ENCODE measurements around the gene LSAMP.

Gene LSAMP

DNA sequence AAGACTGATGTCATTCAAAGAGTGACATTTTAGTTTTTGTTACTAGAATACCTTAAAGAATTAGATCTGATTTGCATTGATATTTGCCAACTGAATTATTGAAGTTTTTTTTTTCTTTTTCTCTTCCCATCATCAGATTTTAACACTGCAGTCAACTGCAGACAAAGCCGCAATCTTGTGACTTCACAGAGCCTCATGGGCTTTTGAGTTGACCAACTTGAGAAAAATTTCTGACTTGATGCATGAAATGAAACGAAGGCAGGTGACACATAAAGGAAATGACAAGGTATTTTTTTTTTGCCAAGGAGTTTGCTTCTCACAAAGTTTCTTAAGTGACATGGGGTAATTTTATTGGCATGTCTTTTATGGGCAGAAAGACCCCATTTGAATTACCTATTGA, 438.3 kb downstream of the LSAMP start:
- Histone ChIP-seq H3K27me3 (ENCODE audit: control insufficient read depth, insufficient read depth, low read length) (no peaks in the 10 kb centered on the region), H3K9me3 (ENCODE audit: control insufficient read depth, insufficient read depth, low read length) (no peaks in the 10 kb centered on the region), H3K4me1 (ENCODE audit: control insufficient read depth, insufficient read depth, low read length) (no peaks in the 10 kb centered on the region), H3K27ac (ENCODE audit: low read length) (no peak overlapping the region), H3K4me3 (ENCODE audit: low read length) (no peak overlapping the region), H3K36me3 (ENCODE audit: control insufficient read depth, insufficient read depth, low read length) (no peaks in the 10 kb centered on the region)
- no peak for DNase-seq (ENCODE audit: low read depth, low spot score)
- WGBS (ENCODE audit: insufficient coverage, insufficient read length): no CpG with 5 or more reads among the region's 2 CpGs

DNA sequence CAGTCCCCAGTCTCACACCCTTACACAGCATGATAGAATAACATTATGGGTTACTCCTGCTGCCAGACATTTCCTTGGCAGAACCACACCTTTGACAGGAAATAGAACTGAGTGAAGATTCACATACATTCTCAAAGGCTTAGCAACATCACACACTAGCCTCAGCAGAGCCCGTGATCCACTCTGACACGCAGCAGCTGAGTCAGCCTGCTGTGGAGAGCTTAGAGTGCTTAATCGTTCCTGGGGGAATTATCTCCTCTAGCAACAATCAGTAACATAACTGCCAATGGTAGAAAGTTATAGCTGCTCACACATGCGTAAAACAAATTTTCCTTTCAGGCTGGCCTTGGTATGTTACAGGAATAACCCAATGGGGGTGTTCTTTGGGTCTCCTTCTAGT, 439.9 kb downstream of the LSAMP start:
- H3K27ac ChIP-seq (ENCODE audit: low read length): no peak overlapping the region
- no peaks in the 10 kb centered on the region for H3K36me3 ChIP-seq (ENCODE audit: control insufficient read depth, insufficient read depth, low read length)
- H3K4me3 ChIP-seq (ENCODE audit: low read length): no peak overlapping the region
- no peaks in the 10 kb centered on the region for H3K9me3 ChIP-seq (ENCODE audit: control insufficient read depth, insufficient read depth, low read length)
- H3K27me3 ChIP-seq (ENCODE audit: control insufficient read depth, insufficient read depth, low read length): no peaks in the 10 kb centered on the region
- H3K4me1 ChIP-seq (ENCODE audit: control insufficient read depth, insufficient read depth, low read length): no peaks in the 10 kb centered on the region
- no CpG with 5 or more reads among the region's 4 CpGs for WGBS (ENCODE audit: insufficient coverage, insufficient read length)
- DNase-seq (ENCODE audit: low read depth, low spot score): no peak

DNA sequence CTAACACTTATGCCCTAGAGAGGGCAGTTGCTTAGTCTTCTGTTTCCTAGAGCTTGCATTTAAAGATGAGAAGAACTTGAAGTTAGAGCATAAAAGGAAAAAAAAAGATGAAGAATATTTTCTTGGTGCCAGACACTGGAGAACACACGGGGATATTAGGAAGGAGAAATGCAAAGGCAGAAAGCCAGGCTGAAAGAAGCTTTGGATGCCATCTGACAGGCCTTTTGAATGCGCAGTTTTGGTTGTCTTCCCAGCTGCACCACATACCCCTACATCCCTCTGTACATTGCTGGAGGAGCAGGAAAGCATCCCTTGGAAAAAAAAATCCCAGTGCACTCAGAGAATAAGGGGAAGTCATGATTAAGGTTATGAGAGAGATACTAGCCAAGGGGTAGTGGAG, 443.1 kb downstream of the LSAMP start:
- no peak for DNase-seq (ENCODE audit: low read depth, low spot score)
- Histone ChIP-seq H3K9me3 (ENCODE audit: control insufficient read depth, insufficient read depth, low read length) (no peaks in the 10 kb centered on the region), H3K27ac (ENCODE audit: low read length) (no peak overlapping the region), H3K27me3 (ENCODE audit: control insufficient read depth, insufficient read depth, low read length) (no peaks in the 10 kb centered on the region), H3K4me1 (ENCODE audit: control insufficient read depth, insufficient read depth, low read length) (no peaks in the 10 kb centered on the region; the same call in 1 of the 2 replicates), H3K4me3 (ENCODE audit: low read length) (no peak overlapping the region), H3K36me3 (ENCODE audit: control insufficient read depth, insufficient read depth, low read length) (no peaks in the 10 kb centered on the region)
- WGBS (ENCODE audit: insufficient coverage, insufficient read length): no CpG with 5 or more reads among the region's 2 CpGs

DNA sequence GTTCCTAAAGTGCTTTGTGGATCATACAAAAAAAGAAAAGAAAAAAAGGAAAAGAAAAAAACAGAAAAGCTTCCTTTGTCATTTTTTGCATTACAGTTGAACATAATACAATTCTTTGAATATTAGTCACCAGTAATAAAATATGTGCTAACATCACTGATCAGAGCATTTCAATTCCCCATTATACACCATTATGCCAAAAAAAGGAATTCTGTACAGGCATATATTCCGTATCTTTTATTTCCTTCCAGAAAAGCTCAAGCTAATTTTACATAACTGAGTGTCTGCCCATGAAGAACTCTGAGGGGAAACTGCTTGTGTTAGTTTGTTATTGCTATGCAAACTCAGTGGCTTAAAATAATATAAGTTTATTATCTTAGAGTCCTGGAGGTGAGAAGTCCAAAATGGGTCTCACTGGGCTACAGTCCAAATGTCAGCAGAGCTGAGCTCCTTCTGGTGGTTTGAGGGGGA, 444.1 kb downstream of the LSAMP start:
- H3K27ac ChIP-seq (ENCODE audit: low read length): no peak overlapping the region
- no CpG with 5 or more reads among the region's 1 CpG for WGBS (ENCODE audit: insufficient coverage, insufficient read length)

DNA sequence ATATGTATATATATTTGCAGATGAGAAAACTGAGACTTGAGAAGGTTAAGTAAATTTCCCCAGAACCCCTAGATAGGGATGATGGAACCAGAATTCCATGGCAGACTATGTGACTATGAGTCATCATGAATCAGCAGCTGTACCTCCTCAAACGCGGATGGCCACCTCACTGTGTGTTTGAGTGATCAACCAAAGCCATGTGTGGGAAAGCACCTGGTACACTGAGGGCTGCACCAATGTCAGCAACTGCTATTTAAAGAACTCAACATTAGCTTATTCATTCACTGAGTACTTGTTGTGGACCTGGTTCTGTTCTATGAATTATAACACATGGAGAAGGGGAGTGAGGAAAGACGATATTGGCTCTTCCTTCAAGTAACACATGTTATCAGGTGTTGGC, 445.0 kb downstream of the LSAMP start:
- Histone ChIP-seq H3K9me3 (ENCODE audit: control insufficient read depth, insufficient read depth, low read length) (no peaks in the 10 kb centered on the region), H3K4me3 (ENCODE audit: low read length) (no peak overlapping the region), H3K27me3 (ENCODE audit: control insufficient read depth, insufficient read depth, low read length) (no peaks in the 10 kb centered on the region), H3K4me1 (ENCODE audit: control insufficient read depth, insufficient read depth, low read length) (no peaks in the 10 kb centered on the region; the same call in 1 of the 2 replicates), H3K36me3 (ENCODE audit: control insufficient read depth, insufficient read depth, low read length) (no peaks in the 10 kb centered on the region), H3K27ac (ENCODE audit: low read length) (no peak overlapping the region)
- WGBS (ENCODE audit: insufficient coverage, insufficient read length): no CpG with 5 or more reads among the region's 3 CpGs
- no peak for DNase-seq (ENCODE audit: low read depth, low spot score)

More for the DNA sequence above, 444.1 kb downstream of the LSAMP start:
- no peaks in the 10 kb centered on the region for H3K9me3 ChIP-seq (ENCODE audit: control insufficient read depth, insufficient read depth, low read length)
- no peaks in the 10 kb centered on the region for H3K36me3 ChIP-seq (ENCODE audit: control insufficient read depth, insufficient read depth, low read length)
- no peaks in the 10 kb centered on the region for H3K27me3 ChIP-seq (ENCODE audit: control insufficient read depth, insufficient read depth, low read length)
- no peak for DNase-seq (ENCODE audit: low read depth, low spot score)
- H3K4me1 ChIP-seq (ENCODE audit: control insufficient read depth, insufficient read depth, low read length): no peaks in the 10 kb centered on the region; the same call in 1 of the 2 replicates
- no peak overlapping the region for H3K4me3 ChIP-seq (ENCODE audit: low read length)

DNA sequence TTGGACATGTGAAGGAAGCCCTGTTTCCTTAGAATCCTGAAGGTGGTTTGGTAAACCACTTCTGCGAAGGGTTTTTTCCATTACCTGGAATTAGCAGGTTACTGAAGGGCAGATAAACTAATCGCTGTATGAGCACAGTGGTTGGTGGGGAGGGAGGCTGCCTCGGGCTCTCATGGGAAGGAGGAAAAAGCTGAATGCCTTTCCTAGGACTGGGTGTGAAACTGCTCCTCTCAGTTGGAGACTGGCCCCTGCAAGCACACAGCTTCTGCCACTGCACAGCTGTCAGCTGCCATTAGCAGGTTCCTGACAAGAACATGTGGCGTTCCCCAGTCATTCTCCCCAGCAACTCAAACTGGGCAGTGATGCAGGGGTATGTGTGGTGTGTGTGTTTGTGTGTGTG, 445.7 kb downstream of the LSAMP start:
- Histone ChIP-seq H3K27me3 (ENCODE audit: control insufficient read depth, insufficient read depth, low read length) (no peaks in the 10 kb centered on the region), H3K36me3 (ENCODE audit: control insufficient read depth, insufficient read depth, low read length) (no peaks in the 10 kb centered on the region), H3K4me1 (ENCODE audit: control insufficient read depth, insufficient read depth, low read length) (no peaks in the 10 kb centered on the region; the same call in 1 of the 2 replicates), H3K4me3 (ENCODE audit: low read length) (no peak overlapping the region), H3K9me3 (ENCODE audit: control insufficient read depth, insufficient read depth, low read length) (no peaks in the 10 kb centered on the region), H3K27ac (ENCODE audit: low read length) (no peak overlapping the region)
- WGBS (ENCODE audit: insufficient coverage, insufficient read length): no CpG with 5 or more reads among the region's 4 CpGs
- DNase-seq (ENCODE audit: low read depth, low spot score): no peak

DNA sequence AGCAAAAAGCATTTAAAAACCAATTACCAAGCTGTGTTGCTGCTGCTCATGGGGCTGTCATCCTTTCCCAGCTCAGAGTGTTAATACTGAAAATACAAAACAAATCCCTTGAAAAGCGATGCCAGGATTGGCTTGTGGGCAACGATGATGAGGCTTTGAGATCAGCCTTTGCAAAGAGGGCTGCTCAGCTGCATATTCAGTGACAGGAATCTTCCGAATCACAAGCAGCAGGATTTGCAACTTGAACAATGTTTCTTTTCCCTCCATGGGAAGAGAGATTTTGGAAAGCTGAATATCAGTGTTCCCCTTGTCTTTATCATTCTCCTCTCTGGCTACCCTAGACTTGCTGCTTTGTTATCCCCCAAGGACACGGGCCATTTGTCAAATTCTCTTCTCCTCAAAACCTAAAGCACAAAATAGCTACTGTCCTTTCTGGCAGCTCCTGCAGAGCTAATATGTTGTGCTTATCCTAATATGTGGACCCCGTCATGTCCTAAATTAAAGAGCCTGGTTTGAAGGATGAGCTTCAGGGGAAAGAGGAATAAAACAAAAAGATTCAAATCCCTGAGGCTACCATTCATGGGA, 446.2 kb downstream of the LSAMP start:
- no peak overlapping the region for H3K27ac ChIP-seq (ENCODE audit: low read length)
- H3K36me3 ChIP-seq (ENCODE audit: control insufficient read depth, insufficient read depth, low read length): no peaks in the 10 kb centered on the region
- WGBS (ENCODE audit: insufficient coverage, insufficient read length): no CpG with 5 or more reads among the region's 5 CpGs
- H3K4me3 ChIP-seq (ENCODE audit: low read length): no peak overlapping the region
- no peaks in the 10 kb centered on the region for H3K9me3 ChIP-seq (ENCODE audit: control insufficient read depth, insufficient read depth, low read length)
- no peak for DNase-seq (ENCODE audit: low read depth, low spot score)
- no peaks in the 10 kb centered on the region for H3K27me3 ChIP-seq (ENCODE audit: control insufficient read depth, insufficient read depth, low read length)
- H3K4me1 ChIP-seq (ENCODE audit: control insufficient read depth, insufficient read depth, low read length): no peaks in the 10 kb centered on the region; the same call in 1 of the 2 replicates

DNA sequence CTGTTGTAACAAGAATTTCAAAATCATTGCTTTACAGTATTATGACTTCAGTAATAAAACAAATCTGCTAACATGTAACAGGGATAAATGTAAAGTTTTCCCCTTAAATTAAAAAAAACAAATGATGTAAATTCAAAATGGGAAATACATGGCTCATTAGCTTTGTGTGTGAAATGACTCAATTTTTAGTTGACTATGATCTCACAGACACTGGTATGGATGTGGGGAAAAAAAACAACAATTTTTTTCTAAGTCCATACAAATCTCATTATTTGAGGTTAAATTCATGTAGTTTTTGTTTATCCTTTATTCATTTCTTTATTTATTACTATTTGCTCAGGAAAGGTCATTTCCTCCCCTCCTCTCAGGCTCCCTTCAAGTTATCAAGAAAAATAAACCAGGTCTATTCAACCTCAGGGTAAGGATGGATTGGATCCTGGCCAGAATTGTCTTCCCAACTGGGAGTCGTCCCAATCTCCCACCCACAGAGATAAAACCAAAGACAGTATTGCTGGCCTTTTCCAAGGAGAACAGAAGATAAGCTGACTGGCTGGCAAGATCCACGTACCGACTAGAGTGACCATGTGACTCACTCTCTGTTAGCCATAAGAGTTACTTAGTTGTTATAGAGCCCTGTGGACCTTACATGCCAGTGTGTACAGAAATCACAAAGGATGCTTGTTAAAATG, 448.7 kb downstream of the LSAMP start:
- no CpG with 5 or more reads among the region's 3 CpGs for WGBS (ENCODE audit: insufficient coverage, insufficient read length)
- no peaks in the 10 kb centered on the region for H3K9me3 ChIP-seq (ENCODE audit: control insufficient read depth, insufficient read depth, low read length)
- H3K27me3 ChIP-seq (ENCODE audit: control insufficient read depth, insufficient read depth, low read length): no peaks in the 10 kb centered on the region
- H3K27ac ChIP-seq (ENCODE audit: low read length): no peak overlapping the region
- no peaks in the 10 kb centered on the region; the same call in 1 of the 2 replicates for H3K4me1 ChIP-seq (ENCODE audit: control insufficient read depth, insufficient read depth, low read length)
- H3K4me3 ChIP-seq (ENCODE audit: low read length): no peak overlapping the region
- DNase-seq (ENCODE audit: low read depth, low spot score): no peak
- no peaks in the 10 kb centered on the region for H3K36me3 ChIP-seq (ENCODE audit: control insufficient read depth, insufficient read depth, low read length)

DNA sequence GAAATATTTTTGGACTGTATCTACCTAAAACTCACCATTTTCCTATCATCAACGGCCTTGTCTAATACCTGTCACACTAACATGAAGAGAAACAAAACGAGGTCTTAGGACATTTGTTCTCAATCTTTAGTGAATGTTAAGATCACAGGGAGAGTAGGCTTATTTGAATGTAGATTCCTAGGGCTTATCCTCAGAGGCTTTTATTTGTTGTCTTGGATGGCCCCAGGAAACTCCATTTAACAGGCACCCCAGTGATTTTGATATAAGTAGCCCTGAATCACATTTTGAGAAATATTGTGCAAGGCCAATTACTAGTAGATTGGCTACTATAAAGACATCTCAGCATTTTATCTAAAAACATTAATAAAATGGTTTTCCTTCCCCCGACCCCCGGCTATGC, 454.6 kb downstream of the LSAMP start:
- Histone ChIP-seq H3K36me3 (ENCODE audit: control insufficient read depth, insufficient read depth, low read length) (no peaks in the 10 kb centered on the region), H3K4me3 (ENCODE audit: low read length) (no peak overlapping the region), H3K9me3 (ENCODE audit: control insufficient read depth, insufficient read depth, low read length) (no peaks in the 10 kb centered on the region), H3K27ac (ENCODE audit: low read length) (no peak overlapping the region), H3K4me1 (ENCODE audit: control insufficient read depth, insufficient read depth, low read length) (no peaks in the 10 kb centered on the region; the same call in 1 of the 2 replicates), H3K27me3 (ENCODE audit: control insufficient read depth, insufficient read depth, low read length) (no peaks in the 10 kb centered on the region)
- DNase-seq (ENCODE audit: low read depth, low spot score): no peak
- WGBS (ENCODE audit: insufficient coverage, insufficient read length): no CpG with 5 or more reads among the region's 4 CpGs

DNA sequence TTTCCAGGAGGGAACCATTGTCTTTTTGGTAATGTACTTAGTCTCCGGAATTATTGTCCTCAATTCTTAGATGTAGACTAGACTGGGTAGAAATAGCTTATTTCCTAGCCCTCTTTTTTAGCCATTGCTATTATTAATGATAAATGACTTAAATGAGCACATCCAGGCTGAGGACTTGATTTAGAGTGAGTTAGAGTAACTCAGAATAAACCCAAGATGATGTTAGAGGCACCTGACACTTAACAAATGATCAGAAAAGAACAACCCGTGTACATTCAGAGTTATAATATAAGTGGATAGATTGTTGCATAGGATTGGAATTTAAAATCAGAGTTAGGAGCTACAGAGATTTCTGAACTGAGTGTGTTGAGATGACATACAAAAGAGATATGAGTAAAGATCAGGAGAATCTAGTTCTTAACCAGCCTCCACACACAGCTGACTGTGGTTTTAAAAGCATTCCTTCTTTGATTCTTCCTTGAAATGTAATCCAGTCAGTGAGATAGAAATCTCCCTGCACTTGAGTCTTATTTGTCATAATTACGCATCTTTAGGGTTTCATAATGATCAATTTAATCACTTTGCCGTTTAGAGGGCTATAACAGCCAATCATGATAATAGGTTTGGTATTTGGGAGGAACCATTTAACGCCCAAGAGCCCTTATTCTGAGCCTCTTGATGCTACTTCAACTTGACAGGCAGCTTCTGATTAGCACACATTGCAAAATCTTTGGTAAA, 455.4 kb downstream of the LSAMP start:
- no CpG with 5 or more reads among the region's 5 CpGs for WGBS (ENCODE audit: insufficient coverage, insufficient read length)
- Histone ChIP-seq H3K36me3 (ENCODE audit: control insufficient read depth, insufficient read depth, low read length) (no peaks in the 10 kb centered on the region), H3K4me1 (ENCODE audit: control insufficient read depth, insufficient read depth, low read length) (peaks cover 1% of the 10 kb centered on the region; the same call in 1 of the 2 replicates), H3K27ac (ENCODE audit: low read length) (no peak overlapping the region), H3K9me3 (ENCODE audit: control insufficient read depth, insufficient read depth, low read length) (no peaks in the 10 kb centered on the region), H3K27me3 (ENCODE audit: control insufficient read depth, insufficient read depth, low read length) (no peaks in the 10 kb centered on the region), H3K4me3 (ENCODE audit: low read length) (no peak overlapping the region)
- DNase-seq (ENCODE audit: low read depth, low spot score): no peak

All from iPS DF 6.9 (cell line).